HG02981 (cell line): ENCODE data around the gene GATA1.

Source experiments
- ATAC-seq: cut with Tn5 transposase; IDR thresholded peaks from one replicate; pipeline ENCODE4 v1.9.1; 2021; ENCODE audit warnings: mild to moderate bottlenecking, moderate library complexity; ENCODE audit not compliant: unreplicated experiment

Gene GATA1

GRCh38 chrX:48839686-48840085, 53.3 kb downstream of the GATA1 start:
- no peak for ATAC-seq
